Fibroblast of gingiva (primary cell): Measurements from ENCODE around the gene PARP15.

ENCODE experiments used
- DNase-seq: peaks from one replicate; pipeline ENCODE4 v3.0.0-alpha.2; 2011; ENCODE audit warnings: low read depth

PARP15 gene

DNA sequence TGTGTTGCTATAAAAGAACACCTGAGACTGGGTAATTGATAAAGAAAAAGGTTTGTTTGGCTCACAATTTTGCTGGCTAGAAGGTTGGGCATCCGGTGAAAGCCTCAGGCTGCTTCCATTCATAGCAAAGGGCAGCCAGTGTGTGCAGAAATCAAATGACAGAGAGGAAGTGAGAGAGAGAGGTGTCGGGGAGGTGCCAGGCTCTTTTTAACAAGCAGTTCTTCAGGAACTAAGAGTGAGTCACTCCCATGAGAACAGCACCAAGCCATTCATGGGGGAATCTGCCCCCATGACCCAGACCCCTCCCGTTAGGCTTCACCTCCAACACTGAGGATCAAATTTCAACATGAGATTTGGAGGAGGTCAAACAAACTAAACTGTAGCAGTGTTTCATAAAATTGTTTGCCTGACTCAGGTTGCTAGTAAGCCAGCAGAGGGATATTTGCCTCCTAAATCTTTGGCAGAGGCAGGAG lies 4.5 kb upstream of the PARP15 start:
- DNase-seq, result peak; percentile 21

DNA sequence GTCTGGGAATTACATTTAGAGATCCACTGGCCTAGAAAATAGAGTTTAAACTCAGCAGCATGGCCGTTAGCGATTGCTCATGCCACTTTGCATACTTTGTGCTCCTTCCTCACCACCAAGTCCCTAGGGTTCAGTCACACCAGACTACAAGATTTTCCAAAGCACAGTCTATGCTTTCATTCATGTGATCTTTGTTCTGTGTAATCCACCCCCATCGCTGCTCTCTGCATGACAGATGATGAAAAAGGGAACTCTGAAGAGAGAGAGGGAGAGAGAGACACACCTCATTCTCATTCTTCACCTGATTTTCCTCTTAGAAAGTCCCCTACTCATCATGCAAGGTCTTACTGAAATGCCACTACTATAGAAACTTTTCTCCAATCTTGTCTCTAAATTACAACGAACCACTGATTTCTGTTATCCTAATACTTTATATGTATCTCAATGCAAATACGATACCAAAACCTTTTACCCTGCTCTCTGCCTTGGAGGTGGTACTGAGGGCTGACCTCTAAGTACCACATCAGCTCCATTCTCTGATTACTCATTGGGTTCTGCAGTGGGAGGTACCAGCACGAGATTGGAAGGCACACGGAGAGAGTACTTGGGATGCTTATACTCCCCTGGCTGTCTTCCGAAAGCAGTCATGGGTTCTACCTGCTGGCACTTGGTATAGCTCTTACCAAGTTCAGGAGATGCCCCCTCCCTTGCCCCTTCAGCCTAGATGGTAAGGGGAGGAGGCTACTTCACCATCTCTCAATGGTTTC lies 1.1 kb upstream of the PARP15 start:
- DNase-seq, result peak; percentile 22

DNA sequence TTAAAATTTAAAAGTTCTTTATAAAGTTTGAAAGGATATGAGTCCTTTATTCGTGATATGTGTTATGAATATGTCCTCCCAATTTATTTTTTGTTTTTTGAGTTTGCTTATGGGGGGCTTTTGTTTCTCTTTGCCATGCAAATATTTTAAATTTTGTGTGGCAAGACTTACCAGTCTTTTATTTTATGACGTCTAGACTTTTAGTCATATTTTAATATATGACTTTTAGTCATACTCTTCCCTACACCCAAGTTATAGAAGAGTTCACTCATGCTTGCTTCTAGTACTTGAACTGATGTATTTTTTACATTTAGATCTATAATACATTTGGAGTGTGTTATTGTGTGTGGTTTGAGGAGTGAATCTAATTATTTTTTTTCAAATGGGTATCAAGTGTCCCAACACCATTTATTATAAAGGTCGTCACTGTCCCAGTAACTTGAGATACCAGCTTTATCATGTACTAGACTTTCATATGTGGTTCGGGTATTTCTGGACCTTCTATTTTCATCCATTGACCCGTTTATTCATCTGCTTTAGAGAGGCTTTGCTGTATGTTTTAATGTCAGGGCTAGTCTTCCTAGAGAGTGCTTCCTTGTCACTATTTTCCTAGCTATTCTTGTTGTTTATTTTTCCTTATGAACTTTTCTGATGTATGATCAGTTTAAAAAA lies 755 bp downstream of the PARP15 start:
- no peak for DNase-seq

DNA sequence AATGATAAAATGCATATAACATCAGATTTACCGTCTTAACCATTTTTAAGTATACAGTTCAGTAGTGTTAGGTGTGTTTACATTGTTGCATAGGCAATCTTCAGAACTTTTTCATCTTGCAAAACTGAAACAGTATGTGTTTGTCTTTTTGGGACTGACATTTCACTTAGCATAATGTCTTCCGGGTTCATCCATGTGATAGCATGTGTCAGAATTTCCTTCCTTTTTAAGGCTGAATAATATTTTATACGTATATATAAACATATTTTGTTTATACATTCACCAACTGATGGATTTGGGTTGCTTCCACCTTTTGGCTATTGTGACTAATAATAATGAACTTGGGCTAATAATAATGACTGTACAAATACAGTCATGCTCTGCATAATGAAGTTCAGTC lies 3.0 kb downstream of the PARP15 start:
- no peak for DNase-seq

DNA sequence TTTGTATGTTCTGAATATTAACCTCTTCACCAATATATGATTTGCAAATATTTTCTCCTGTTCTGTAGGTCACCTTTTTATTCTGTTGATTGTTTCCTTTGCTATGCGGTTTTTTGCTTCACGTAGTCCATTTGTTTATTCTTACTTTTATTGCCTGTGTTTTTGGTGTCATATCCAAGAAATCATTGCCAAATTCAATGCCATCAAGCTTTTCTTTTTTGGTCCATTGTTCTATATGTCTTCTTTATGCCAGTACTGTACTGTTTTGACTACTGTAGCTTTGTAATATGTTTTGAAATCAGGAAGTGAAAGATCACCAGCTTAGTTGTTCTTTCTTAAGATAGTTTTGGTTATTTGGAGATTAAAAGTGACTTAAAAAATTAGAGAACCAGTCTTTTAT lies 4.2 kb downstream of the PARP15 start:
- no peak for DNase-seq

DNA sequence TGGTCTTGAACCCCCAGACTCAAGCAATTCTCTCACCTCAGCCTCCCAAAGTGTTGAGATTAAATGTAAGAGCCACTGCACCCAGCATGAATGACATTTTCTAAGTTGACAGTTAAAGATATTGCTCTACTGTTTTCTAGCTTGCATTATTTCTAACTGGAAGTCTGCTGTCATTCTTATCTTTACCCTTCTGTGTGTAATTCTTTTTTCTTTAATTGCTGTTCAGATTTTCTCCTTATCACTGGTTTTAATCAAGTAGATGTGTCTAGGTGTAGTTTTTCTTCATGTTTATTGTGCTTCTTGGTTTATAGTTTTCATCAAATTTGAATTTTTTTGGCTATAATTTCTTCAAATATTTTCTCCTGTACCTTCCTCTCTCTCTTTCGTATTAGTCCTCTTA lies 4.9 kb downstream of the PARP15 start:
- DNase-seq, result no peak

DNA sequence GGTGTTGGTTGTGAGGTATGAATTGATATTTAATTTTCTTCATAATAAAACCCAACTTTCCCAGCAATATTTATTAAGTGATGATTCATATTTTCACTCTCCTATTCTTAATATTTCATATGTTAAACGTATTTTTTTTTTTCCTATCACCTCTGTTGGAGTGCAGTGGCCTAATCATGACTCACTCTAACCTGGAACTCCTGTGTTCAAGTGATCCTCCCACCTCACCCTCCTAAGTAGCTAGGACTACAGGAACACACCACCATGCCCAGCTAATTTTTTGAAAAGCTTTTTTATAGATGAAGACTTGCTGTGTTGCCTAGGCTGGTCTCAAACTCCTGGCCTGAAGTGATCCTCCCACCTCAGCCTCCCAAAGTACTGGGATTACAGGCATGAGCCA lies 8.6 kb downstream of the PARP15 start:
- no peak for DNase-seq

DNA sequence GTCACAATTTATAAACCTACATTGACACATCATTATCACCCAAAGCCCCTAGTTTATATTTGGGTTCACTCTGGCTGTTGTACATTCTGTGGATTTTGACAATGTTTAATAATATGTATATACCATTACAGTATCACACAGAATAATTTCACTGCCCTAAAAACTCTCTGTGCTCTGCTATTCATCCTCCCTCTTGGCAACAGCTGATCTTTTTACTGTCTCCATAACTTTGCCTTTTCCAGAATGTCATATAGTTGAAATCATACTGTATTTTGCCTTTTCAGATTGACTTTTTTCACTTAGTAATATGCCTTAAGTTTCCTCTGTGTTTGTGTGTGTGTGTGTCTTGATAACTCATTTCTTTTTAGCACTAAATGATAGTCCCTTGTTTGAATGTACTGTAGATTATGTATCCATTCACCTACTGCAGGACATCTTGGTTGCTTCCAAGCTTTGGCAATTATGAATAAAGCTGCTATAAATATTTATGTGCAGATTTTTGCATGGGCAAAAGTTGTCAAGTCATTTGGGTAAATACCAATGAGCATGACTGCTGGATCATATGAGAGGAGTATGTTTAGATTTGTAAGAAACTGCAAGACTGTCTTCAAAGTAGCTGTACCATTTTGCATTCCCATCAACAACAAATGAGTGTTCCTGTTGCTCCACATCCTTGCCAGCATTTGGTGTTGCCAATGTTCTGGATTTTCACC lies 9.5 kb downstream of the PARP15 start:
- DNase-seq, result no peak

DNA sequence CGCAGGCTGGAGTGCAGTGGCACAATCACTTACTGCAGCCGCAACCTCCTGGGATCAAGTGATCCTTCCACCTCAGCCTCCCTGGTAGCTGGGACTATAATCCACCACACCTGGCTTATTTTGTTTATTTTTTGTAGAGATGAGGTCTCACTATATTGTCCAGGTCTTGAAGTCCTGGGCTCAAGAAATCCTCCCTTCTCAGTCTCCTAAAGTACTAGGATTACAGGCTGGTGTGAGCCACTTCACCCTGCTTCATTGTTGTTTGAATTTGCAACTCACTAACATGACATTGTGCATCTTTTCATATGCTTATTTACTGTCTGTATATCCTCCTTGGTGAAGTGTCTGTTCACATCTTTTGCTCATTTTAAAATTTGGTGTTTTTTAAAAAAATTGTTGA lies 10.1 kb downstream of the PARP15 start:
- no peak for DNase-seq

DNA sequence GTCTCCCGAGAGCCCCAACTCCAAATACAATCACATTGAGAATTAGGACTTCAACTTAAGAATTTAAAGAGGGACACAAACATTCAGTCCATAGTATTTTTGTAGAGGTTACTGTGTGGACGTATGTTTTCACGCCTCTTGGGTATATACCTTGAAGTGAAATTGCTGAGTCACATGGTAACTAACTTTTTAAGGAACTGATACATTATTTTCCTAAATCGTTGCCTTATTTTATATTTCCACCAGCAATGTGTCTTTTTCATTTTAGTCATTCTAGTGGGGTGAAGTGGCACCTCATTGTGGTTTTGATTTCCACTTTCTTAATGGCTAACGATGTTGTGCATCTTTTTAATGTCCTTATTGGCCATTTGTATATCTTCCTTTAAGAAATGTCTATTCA lies 11.8 kb downstream of the PARP15 start:
- no peak for DNase-seq

DNA sequence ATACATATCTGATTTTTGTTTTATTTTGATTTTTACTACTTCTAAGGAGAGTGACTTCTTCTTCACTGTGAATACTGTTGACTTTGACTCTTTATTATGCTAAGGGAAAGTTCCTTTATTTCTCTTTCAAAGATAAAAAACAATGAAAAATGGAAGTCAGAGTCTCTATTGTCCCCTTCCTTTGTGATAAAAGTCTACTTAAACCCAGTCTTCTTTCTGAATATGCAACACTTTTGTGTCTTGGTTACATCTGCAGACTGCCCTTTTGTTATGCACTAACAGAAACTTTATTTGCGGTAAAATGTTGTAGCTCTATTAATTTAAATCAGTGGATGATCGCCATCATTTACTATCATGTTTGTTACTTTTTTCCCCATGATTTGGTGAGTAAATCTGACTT lies 13.2 kb downstream of the PARP15 start:
- no peak for DNase-seq

DNA sequence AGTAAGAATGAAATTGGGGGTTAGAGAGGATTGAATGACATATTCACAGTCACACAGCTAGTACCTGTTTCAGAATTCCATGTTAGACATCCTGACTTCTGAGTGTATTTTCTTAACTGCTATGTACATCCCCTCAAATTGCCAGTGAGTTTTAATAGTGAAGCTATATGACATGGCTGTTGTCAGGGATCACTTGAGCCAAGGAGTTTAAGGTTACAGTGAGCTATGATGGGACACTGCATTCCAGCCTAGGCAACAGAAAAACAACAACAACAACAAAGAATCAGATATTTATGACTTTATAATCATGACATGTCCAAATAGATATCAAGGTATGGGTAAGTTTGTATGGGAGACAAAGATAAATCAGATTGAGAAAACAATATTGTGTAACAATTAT lies 16.6 kb downstream of the PARP15 start:
- DNase-seq, result no peak

DNA sequence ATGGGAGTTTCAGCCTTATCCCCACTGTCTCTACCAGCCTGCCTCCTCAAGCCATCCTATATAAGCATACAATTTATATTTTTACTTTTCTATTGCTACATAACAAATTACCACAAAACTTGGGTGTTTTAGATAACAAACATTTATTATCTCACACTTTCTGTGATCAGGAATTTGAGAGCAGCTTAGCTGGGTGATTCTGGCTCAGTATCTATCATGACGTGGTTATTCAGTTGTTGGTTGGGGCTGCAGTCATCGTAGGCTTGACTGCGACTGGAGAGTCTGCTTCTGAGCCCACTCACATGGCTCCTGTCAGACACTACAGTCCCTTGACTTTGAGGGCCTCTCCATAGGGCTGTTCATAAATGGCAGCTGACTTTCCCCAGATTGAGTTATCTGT lies 20.7 kb downstream of the PARP15 start:
- DNase-seq, result no peak

DNA sequence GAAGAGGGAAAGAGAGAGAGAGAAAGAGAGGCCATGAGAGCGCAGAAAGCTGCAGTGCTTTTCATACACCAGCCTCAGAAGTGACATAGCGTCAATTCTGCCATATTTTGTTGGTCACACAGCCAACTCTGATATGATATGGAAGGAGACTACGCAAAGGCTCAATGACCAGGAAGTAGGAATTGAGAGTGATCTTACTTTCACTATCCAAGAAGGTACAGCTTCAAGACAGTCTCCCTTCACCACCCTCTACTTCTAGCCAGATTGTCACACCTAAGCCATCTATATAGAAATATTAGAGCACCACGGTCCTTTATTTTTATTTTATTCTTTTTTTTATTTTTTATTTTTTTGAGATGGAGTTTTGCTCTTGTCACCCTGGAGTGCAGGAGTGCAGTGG lies 21.1 kb downstream of the PARP15 start:
- no peak for DNase-seq

DNA sequence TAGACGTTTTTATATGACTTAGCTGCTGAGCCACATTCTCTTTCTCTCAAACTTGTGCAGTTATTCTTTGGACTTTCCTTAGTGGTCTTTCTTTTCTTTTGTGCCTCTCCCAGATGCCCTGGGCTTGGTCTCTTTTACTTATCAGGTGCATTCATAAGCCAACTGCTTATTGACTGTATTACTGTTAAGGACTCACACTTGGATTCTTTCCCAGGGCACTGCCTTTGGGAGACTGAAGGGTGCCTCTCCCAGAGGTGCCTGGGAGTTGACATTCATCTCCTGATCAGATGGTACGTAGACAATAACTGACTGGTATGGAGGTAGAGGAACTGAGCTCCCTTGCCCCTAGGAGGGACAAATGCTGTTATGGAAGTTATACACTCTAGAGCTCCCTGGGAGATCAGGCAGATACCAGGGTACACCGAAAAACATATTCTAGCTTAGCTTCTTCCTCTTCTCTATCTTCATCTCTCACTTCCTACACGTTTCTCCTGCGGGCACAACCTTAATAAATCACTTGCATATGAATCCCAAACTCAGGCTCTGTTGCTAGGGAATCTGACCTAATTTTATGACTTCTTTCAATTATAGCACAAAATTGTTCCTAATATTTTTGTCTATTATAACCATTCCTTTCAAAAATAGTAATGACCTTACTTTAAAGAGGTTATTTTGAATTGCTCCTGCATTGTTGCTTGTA lies 24.7 kb downstream of the PARP15 start:
- no peak for DNase-seq

DNA sequence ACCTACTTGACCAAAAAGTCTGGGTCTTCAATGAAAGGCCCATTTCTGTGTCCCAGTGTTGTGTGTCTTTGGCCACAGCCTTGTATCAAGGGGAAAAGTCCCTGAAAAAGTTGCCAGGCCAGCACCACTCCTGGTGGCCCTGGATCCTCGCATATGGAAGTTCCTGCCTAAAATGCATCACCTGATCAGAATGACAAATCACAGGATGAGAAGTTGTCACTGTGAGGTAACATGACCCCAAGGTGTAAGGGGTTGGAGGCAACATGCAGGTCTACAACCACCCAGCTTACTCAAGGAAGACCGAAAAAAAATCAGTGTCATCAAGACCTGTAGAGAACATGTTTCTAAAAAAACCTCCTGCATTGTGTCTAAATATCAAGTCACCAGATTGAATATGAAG lies 25.6 kb downstream of the PARP15 start:
- DNase-seq, result no peak

DNA sequence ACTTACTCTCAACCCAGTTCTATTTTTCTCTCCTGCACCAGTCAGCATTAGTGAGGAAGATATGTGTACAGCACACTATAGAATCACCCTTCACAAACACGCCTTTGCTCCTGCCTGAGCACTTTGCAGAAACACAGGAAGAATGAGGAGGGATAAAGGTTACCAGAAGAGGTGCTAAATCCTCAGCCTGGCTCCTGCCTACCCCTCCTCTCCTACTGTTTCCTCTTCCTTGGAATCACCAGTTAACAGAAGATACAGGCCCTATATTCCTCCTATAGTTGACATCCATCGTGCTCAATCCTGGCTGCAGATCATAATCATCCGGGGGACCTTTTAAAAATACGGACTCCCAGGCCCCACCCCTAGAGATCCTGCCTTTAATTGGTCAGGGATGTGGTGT lies 28.9 kb downstream of the PARP15 start:
- DNase-seq, result no peak

DNA sequence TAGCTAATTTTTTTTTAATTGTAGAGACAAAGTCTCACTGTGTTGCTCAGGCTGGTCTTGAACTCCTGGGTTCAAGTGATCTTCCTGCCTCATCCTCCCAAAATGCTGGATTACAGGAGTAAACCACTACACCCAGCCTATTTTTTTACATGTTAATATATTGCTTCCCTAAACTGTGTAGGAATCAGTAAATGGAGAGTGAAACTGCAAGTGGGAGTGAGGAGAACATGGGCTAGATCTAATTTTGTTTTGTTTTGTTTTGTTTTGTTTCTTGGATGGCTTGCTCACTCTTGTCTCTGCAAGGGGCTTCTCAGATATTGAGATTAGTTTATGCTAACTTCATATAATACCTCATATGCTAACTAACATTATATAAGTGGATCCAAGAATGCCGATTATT lies 31.5 kb downstream of the PARP15 start:
- DNase-seq, result no peak

DNA sequence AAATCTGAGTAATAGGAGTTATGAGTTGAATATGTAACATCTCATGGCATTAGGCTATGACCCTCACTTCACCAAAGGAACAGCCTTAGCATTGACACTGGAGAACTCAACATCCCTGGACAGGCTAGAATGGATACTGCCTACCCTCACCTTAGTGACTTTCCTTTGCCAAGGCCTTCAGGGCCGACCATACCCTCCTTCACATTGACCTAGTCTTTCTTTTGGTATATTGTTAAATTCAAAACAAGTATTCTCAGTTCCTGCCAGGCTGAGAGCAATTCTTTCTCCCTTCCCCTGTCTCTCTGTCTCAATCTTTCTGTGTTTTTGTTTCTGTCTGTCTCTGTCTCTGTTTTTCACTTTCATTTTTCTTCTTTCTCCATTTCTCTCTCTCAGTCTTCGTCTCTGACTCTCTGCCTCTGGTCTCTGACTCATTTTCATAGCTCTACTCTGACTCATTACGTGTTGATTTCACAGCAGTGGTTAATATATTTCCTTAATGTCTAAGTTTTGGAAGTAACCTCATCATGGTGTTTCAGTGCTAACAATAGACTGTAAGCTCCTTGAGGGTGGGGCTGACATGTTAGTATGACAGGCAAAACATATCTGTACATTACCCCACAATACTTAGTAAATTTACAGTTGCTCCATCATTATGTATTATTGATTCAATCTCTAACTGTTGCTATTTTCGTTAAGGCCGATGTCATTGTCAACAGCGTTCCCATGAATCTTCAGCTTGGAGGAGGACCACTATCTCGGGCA lies 32.5 kb downstream of the PARP15 start:
- DNase-seq, result peak; percentile 46

DNA sequence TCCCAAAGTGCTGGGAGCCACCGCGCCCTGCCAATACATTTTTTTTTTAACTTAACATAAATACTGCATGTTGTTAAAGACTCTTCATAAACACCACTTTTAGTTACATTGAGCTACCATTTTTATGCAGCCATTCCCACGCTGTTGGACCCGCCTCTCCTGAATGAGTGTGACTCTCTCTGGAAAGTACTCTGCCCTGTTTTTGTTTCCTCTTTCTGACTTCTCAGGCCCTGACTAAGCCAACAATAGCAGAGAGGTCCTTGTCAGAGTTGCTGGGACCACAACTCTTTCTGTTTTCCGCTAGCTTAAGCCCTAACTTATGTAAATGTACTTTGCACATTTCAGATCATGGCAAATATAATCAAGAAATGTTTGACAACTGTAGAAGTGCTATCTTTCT lies 35.2 kb downstream of the PARP15 start:
- no peak for DNase-seq

DNA sequence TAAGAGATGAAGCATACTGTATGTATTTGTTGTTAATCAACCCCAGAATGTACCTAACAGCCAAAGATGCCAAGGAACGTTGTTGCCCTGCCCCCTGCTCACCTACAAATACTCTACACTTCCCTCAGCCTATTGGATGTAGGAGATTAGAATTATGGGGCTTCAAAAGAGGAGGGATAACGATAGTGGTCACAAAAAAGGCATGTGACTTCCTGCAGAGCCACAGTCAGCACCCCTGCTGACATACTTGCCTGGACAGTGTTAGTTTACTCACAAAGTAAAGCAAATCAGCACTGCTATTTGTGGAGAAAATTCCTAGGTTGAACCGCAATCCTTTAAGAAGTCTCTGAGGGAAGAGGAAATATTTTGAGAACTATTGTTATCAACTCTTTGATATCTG lies 37.9 kb downstream of the PARP15 start:
- no peak for DNase-seq

DNA sequence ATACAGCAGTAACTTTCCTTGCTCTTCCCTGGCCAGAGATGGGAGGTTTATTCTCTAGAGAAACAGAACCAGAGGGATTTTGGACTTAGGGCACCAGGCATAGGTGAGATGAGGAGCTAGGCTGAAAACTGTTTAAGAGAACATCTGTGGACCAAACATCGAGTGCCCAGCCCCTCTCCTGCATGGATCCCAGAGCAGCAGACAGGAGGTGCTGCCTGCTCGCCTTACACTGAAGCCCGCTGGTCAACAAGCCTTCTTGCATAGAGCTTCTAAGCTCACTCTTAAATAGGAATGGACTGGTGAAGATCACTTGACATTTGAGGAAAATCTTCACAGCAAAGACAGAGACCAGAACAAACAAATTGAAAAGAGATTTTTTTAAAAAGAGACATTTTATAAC lies 41.2 kb downstream of the PARP15 start:
- DNase-seq, result no peak
